H9 (cell line): ENCODE measurements around the gene CACNG5. TPM values are rescaled to one million over a fixed set of nuclear protein-coding genes. Genes with fewer than 3 reads are reported as not detected.

Source experiments
- DNase-seq: peaks from one replicate; pipeline ENCODE4 v3.0.0-alpha.2; 2017
- H2AFZ ChIP-seq: one replicate; pipeline ENCODE4 v1.6.1; 2013; ENCODE audit warnings: mild to moderate bottlenecking, low read length, control low read depth, moderate library complexity
- H2AK5ac ChIP-seq: 2 replicates; pipeline ENCODE4 v1.6.1; 2013; ENCODE audit warnings: low read length, control low read depth, mixed read lengths; ENCODE audit not compliant: insufficient read length
- H2BK120ac ChIP-seq: one replicate; pipeline ENCODE4 v1.6.1; 2013; ENCODE audit warnings: low read depth, mild to moderate bottlenecking, low read length, control low read depth, inconsistent platforms; ENCODE audit not compliant: poor library complexity, severe bottlenecking
- H2BK12ac ChIP-seq: 2 replicates; pipeline ENCODE4 v1.6.1; 2013; ENCODE audit warnings: low read length, control low read depth, mixed read lengths, low read depth; ENCODE audit not compliant: insufficient read length
- H2BK15ac ChIP-seq: 2 replicates; pipeline ENCODE4 v1.6.1; 2013; ENCODE audit warnings: low read depth, low read length, control low read depth
- H2BK20ac ChIP-seq: one replicate; pipeline ENCODE4 v1.6.1; 2013; ENCODE audit warnings: low read depth, mild to moderate bottlenecking, low read length, control low read depth, inconsistent platforms; ENCODE audit not compliant: poor library complexity, severe bottlenecking
- H2BK5ac ChIP-seq: 2 replicates; pipeline ENCODE4 v1.6.1; 2013; ENCODE audit warnings: low read length, control low read depth, mixed read lengths; ENCODE audit not compliant: insufficient read length
- H3K14ac ChIP-seq: 2 replicates; pipeline ENCODE4 v1.6.1; 2013; ENCODE audit warnings: low read length, control low read depth; ENCODE audit not compliant: insufficient read depth
- H3K18ac ChIP-seq: 2 replicates; pipeline ENCODE4 v1.6.1; 2013; ENCODE audit warnings: low read depth, mild to moderate bottlenecking, mixed read lengths, low read length, control low read depth; ENCODE audit not compliant: insufficient read length
- H3K23ac ChIP-seq: 2 replicates; pipeline ENCODE4 v1.6.1; 2013; ENCODE audit warnings: low read length, control low read depth, mixed read lengths, low read depth; ENCODE audit not compliant: insufficient read length
- H3K23me2 ChIP-seq: 2 replicates; pipeline ENCODE4 v1.6.1; 2013; ENCODE audit warnings: low read depth, mild to moderate bottlenecking, mixed read lengths, low read length, control low read depth; ENCODE audit not compliant: insufficient read length, poor library complexity, severe bottlenecking
- H3K27ac ChIP-seq: 2 replicates; pipeline ENCODE4 v1.5.1; 2013; ENCODE audit warnings: low read length, control low read depth, mixed read lengths, low read depth; ENCODE audit not compliant: insufficient read length
- H3K27me3 ChIP-seq: 2 replicates; pipeline ENCODE4 v1.6.1; 2013; ENCODE audit warnings: low read length, control low read depth, inconsistent platforms; ENCODE audit not compliant: insufficient read depth
- H3K4ac ChIP-seq: 2 replicates; pipeline ENCODE4 v1.6.1; 2013; ENCODE audit warnings: low read depth, mild to moderate bottlenecking, control low read depth, inconsistent platforms, low read length, moderate library complexity
- H3K4me1 ChIP-seq: 2 replicates; pipeline ENCODE4 v1.6.1; 2013; ENCODE audit warnings: low read length, control low read depth, inconsistent platforms; ENCODE audit not compliant: insufficient read depth
- H3K4me2 ChIP-seq: 2 replicates; pipeline ENCODE4 v1.6.1; 2013; ENCODE audit warnings: low read length, control low read depth, mixed read lengths; ENCODE audit not compliant: insufficient read length, insufficient read depth
- H3K56ac ChIP-seq: 2 replicates; pipeline ENCODE4 v1.6.1; 2013; ENCODE audit warnings: low read depth, mild to moderate bottlenecking, mixed read lengths, low read length, control low read depth; ENCODE audit not compliant: insufficient read length
- H3K79me1 ChIP-seq: 2 replicates; pipeline ENCODE4 v1.6.1; 2013; ENCODE audit warnings: low read depth, mild to moderate bottlenecking, moderate library complexity, low read length, control low read depth, inconsistent platforms; ENCODE audit not compliant: insufficient read depth, poor library complexity, severe bottlenecking
- H3K79me2 ChIP-seq: 2 replicates; pipeline ENCODE4 v1.6.1; 2013; ENCODE audit warnings: low read length, control low read depth, inconsistent platforms; ENCODE audit not compliant: insufficient read depth
- H3K9ac ChIP-seq: 2 replicates; pipeline ENCODE4 v1.6.1; 2013; ENCODE audit warnings: low read length, control low read depth, mixed read lengths; ENCODE audit not compliant: insufficient read length; ENCODE audit errors: extremely low read depth
- H3K9me3 ChIP-seq: one replicate; pipeline ENCODE4 v1.6.1; 2013; ENCODE audit warnings: low read depth, low read length, inconsistent platforms; ENCODE audit not compliant: control insufficient read depth
- H3T11ph ChIP-seq: one replicate; pipeline ENCODE4 v1.6.1; 2013; ENCODE audit warnings: mild to moderate bottlenecking, low read length, control low read depth, inconsistent platforms
- H4K20me1 ChIP-seq: one replicate; pipeline ENCODE4 v1.6.1; 2013; ENCODE audit not compliant: control insufficient read depth, insufficient read length, insufficient read depth
- H4K5ac ChIP-seq: 2 replicates; pipeline ENCODE4 v1.6.1; 2013; ENCODE audit warnings: low read depth, mild to moderate bottlenecking, mixed read lengths, low read length, control low read depth; ENCODE audit not compliant: insufficient read length
- H4K8ac ChIP-seq: replicated peaks from 2 replicates; pipeline ENCODE4 v1.6.1; 2013; ENCODE audit warnings: low read length, control low read depth, mixed read lengths, low read depth; ENCODE audit not compliant: insufficient read length
- H4K91ac ChIP-seq: 2 replicates; pipeline ENCODE4 v1.6.1; 2013; ENCODE audit warnings: low read depth, mild to moderate bottlenecking, moderate library complexity, mixed read lengths, low read length, control low read depth; ENCODE audit not compliant: insufficient read length
- H3K27ac Mint-ChIP-seq, 3 experiments: 2 replicates in 2 of 3; 3 replicates in 1 of 3; pipeline ENCODE4 v1.8.0; 2020 to 2021; ENCODE audit warnings: mixed read lengths in 3 of 3, mild to moderate bottlenecking in 1 of 3, moderate library complexity in 1 of 3
- H3K27me3 Mint-ChIP-seq: 2 replicates; pipeline ENCODE4 v1.8.0; 2021; ENCODE audit warnings: low read depth, mild to moderate bottlenecking, moderate library complexity, mixed read lengths
- H3K36me3 Mint-ChIP-seq, 3 experiments: 2 replicates in 2 of 3; 3 replicates in 1 of 3; pipeline ENCODE4 v1.8.0; 2020 to 2021; ENCODE audit warnings: low read depth in 3 of 3, mixed read lengths in 3 of 3; ENCODE audit not compliant: insufficient read depth in 1 of 3
- H3K4me1 Mint-ChIP-seq, 2 experiments: 2 replicates each; pipeline ENCODE4 v1.8.0; 2020; ENCODE audit warnings: mixed read lengths in 2 of 2
- H3K4me3 Mint-ChIP-seq, 2 experiments: 2 replicates in 1 of 2; 3 replicates in 1 of 2; pipeline ENCODE4 v1.8.0; 2020 to 2021; ENCODE audit warnings: mild to moderate bottlenecking in 2 of 2, mixed read lengths in 2 of 2, moderate library complexity in 1 of 2
- H3K9me3 Mint-ChIP-seq, 2 experiments: 2 replicates in 1 of 2; 3 replicates in 1 of 2; pipeline ENCODE4 v1.8.0; 2020; ENCODE audit warnings: mild to moderate bottlenecking in 2 of 2, mixed read lengths in 2 of 2, moderate library complexity in 1 of 2
- CTCF ChIP-seq: fragments of 200-600 bp; sonication (generic); conservative IDR thresholded peaks from 3 replicates; pipeline ENCODE4 v1.8.0; 2021; ENCODE audit warnings: antibody characterized with exemption, mild to moderate bottlenecking
- WGBS: extraction: QIAGEN DNeasy Blood & Tissue Kit; methylation state at CpG from one replicate; pipeline ENCODE4 v1.1.7; 2013; ENCODE audit warnings: missing lambda C conversion rate, low lambda C conversion rate, mixed read lengths; ENCODE audit not compliant: insufficient read length; ENCODE audit errors: extremely low coverage; 5-methylcytosine and 5-hydroxymethylcytosine counted together
- total RNA-seq: library from RNA; stranded (reverse); gene quantifications from 2 replicates; pipeline ENCODE4 v1.2.1, GENCODE V29; 2021

CACNG5 gene
- total RNA-seq, 1 experiment from 2014 or later: 1.6 TPM

GRCh38 chr17:66893863-66894262, 58.9 kb downstream of the CACNG5 start:
- Histone ChIP-seq H3K4me1 (no peaks in the 10 kb centered on the region), H2BK5ac (no peak overlapping the region), H2BK120ac (no peak overlapping the region), H3K23ac (no peak overlapping the region), H4K8ac (no peak overlapping the region), H3K27ac (no peak overlapping the region), H3K79me2 (no peaks in the 10 kb centered on the region), H3K18ac (no peak overlapping the region), H2AFZ (no peak overlapping the region), H3K56ac (no peak overlapping the region), H2BK12ac (no peak overlapping the region), H4K91ac (no peak overlapping the region), H4K20me1 (no peaks in the 10 kb centered on the region), H3K9me3 (no peaks in the 10 kb centered on the region), H2AK5ac (no peak overlapping the region), H3K4ac (no peak overlapping the region), H3K4me2 (no peak overlapping the region), H3K23me2 (no peaks in the 10 kb centered on the region), H3K14ac (no peak overlapping the region), H2BK20ac (no peak overlapping the region), H3K79me1 (no peaks in the 10 kb centered on the region), H4K5ac (no peak overlapping the region), H3T11ph (no peak overlapping the region), H3K9ac (no peak overlapping the region), H3K27me3 (no peaks in the 10 kb centered on the region), H2BK15ac (no peak overlapping the region)
- peaks cover 0 to 5% (median 0%) of the 10 kb centered on the region in 3 experiments; a peak in 1 of 7 replicates for H3K36me3 Mint-ChIP-seq
- DNase-seq: no peak
- no CpG with 5 or more reads among the region's 5 CpGs for WGBS
- H3K27me3 Mint-ChIP-seq: no peaks in the 10 kb centered on the region; the same call in 1 of the 2 replicates
- no peak overlapping the region for H3K4me3 Mint-ChIP-seq
- H3K4me1 Mint-ChIP-seq: peaks cover 0 to 5% of the 10 kb centered on the region in 2 experiments; a peak in 3 of 4 replicates
- no peak overlapping the region for H3K27ac Mint-ChIP-seq
- TF ChIP-seq CTCF: no peak
- H3K9me3 Mint-ChIP-seq: peaks cover 0 to 4% of the 10 kb centered on the region in 2 experiments; a peak in 3 of 5 replicates
